ENCODE results near the gene PTGFRN.
"Not testable (repeated sequence)": the region's sequence is repeated elsewhere in the genome, so short reads cannot be mapped to it uniquely, and the experiment has no call there.

PTGFRN gene

GRCh38 chr1:116871779-116872146, 38.0 kb upstream of the PTGFRN start:
- no peak for DNase-seq (ENCODE audit: low read depth)
- no peak overlapping the region for H3K4me3 ChIP-seq (ENCODE audit: low read depth, low read length)
- no peak for TF ChIP-seq CTCF (IDR thresholded peaks at IDR 0.05; ENCODE audit: insufficient read depth, low read depth, low read length, missing control alignments)

GRCh38 chr1:116873680-116874271, 35.9 kb upstream of the PTGFRN start:
- H3K4me3 ChIP-seq (ENCODE audit: low read depth, low read length), result no peak overlapping the region
- no peak for TF ChIP-seq CTCF (IDR thresholded peaks at IDR 0.05; ENCODE audit: insufficient read depth, low read depth, low read length, missing control alignments)
- DNase-seq (ENCODE audit: low read depth), result no peak

GRCh38 chr1:116874733-116875249, 34.9 kb upstream of the PTGFRN start:
- no peak overlapping the region for H3K4me3 ChIP-seq (ENCODE audit: low read depth, low read length)
- DNase-seq (ENCODE audit: low read depth), result peak; percentile 18
- no peak for TF ChIP-seq CTCF (IDR thresholded peaks at IDR 0.05; ENCODE audit: insufficient read depth, low read depth, low read length, missing control alignments)

GRCh38 chr1:116875391-116875790, 34.3 kb upstream of the PTGFRN start:
- H3K4me3 ChIP-seq (ENCODE audit: low read depth, low read length), result no peak overlapping the region
- TF ChIP-seq CTCF (IDR thresholded peaks at IDR 0.05; ENCODE audit: insufficient read depth, low read depth, low read length, missing control alignments), result no peak
- no peak for DNase-seq (ENCODE audit: low read depth)

- H3K4me3 ChIP-seq (ENCODE audit: low read depth, low read length); DNase-seq (ENCODE audit: low read depth): not testable (repeated sequence)
Observed at GRCh38 chr1:116875946-116876345, 33.8 kb upstream of the PTGFRN start.

- no peak for TF ChIP-seq CTCF (IDR thresholded peaks at IDR 0.05; ENCODE audit: insufficient read depth, low read depth, low read length, missing control alignments)
- peak; percentile 15 for DNase-seq (ENCODE audit: low read depth)
- peak overlapping the region; percentile 68 for H3K4me3 ChIP-seq (ENCODE audit: low read depth, low read length)
Observed at GRCh38 chr1:116877141-116877818, 32.4 kb upstream of the PTGFRN start.

- H3K4me3 ChIP-seq (ENCODE audit: low read depth, low read length), result peak overlapping the region; percentile 68
- TF ChIP-seq CTCF (IDR thresholded peaks at IDR 0.05; ENCODE audit: insufficient read depth, low read depth, low read length, missing control alignments), result no peak
- peak; percentile 84 for DNase-seq (ENCODE audit: low read depth)
Observed at GRCh38 chr1:116878804-116879477, 30.8 kb upstream of the PTGFRN start.

Measured in GM12865 (cell line).